Ovary (tissue), 3 donors: ENCODE results near the gene FAM3D.
"Not testable (repeated sequence)": the region's sequence is repeated elsewhere in the genome, so short reads cannot be mapped to it uniquely, and the experiment has no call there.

ENCODE experiments used
- CTCF ChIP-seq, 3 donors: fragments of 450-650 bp in 2 of 3; fragments of 200-600 bp in 1 of 3; IDR thresholded peaks; one replicate each; pipeline versions ENCODE4 v1.5.1 to v1.8.0; 2016 to 2022; ENCODE audit warnings: antibody characterized with exemption in 3 of 3, mild to moderate bottlenecking in 1 of 3
- EP300 ChIP-seq: sonication (generic); formaldehyde crosslinking; IDR thresholded peaks from one replicate; pipeline ENCODE4 v1.6.1; 2017; ENCODE audit warnings: antibody characterized with exemption
- donor health status: DM: no; HTN: no; CAD: no.

GRCh38 chr3:58695284-58695683, 28.7 kb upstream of the FAM3D start:
- not testable (repeated sequence) for TF ChIP-seq EP300; CTCF (IDR thresholded peaks at IDR 0.05)
